Endometrium (tissue), 2 donors: ENCODE measurements around the gene RITA1.
"Not testable (repeated sequence)": the region's sequence is repeated elsewhere in the genome, so short reads cannot be mapped to it uniquely, and the experiment has no call there.

ENCODE experiments used
- FAIRE-seq: peaks from 2 replicates; lab custom pipeline; 2012; peaks lifted over from hg19 to GRCh38; lab: Jason Lieb, UNC
- donor health status: control.
- donor health status: control.

RITA1 gene, protein sequence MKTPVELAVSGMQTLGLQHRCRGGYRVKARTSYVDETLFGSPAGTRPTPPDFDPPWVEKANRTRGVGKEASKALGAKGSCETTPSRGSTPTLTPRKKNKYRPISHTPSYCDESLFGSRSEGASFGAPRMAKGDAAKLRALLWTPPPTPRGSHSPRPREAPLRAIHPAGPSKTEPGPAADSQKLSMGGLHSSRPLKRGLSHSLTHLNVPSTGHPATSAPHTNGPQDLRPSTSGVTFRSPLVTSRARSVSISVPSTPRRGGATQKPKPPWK

DNA sequence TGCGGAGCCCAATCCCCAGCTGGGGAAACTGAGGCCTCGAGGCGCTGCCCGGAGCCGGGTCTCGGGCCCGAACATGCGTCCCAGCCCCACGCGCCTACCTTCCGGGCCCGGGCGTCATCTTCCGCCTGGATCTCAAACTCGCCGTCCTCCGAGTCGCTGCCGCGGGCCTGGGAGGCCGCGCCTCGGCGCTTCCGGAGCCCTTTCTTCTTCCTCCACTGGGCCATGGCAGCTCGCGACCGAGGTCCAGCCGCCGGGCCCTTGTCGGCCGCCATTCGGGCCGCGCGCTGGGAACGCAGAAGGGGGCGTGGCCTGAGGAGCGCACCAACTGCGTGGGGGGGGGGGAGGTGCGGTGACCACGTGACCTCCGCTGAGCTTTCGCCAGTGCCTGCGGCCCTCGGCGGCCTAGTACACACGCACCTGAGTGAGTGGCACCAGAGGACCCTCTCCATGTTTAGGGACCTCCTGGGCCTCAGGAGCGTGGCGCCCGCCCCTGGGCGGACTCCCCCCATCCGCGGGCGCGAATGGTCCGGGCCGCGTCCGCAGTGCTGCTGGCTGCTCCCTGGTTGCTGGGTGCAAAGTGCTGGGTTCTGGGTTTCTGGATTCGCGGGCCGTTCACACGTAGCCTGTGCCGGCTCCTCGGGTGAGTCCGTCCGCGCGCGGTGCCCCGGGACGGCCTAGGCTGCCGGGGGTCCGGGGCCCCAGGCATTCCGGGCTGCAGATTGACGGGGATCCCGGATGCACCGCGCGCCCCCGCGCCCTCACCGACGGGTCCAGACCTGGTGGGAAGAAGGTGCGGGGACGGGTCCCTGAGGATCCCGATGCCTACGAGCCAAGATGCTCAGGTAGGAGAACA is at the start of gene RITA1, which contains the start of gene DDX54:
Gene RITA1, plus strand, starts transcription at position 542 of the 853 bp plus-strand sequence. CDS start 1,026 bp downstream, outside the sequence.
Gene DDX54, minus strand, starts transcription at position 299 of the 853 bp plus-strand sequence. Its CDS starts 27 bp downstream, at position 272.
- no peak for FAIRE-seq

DNA sequence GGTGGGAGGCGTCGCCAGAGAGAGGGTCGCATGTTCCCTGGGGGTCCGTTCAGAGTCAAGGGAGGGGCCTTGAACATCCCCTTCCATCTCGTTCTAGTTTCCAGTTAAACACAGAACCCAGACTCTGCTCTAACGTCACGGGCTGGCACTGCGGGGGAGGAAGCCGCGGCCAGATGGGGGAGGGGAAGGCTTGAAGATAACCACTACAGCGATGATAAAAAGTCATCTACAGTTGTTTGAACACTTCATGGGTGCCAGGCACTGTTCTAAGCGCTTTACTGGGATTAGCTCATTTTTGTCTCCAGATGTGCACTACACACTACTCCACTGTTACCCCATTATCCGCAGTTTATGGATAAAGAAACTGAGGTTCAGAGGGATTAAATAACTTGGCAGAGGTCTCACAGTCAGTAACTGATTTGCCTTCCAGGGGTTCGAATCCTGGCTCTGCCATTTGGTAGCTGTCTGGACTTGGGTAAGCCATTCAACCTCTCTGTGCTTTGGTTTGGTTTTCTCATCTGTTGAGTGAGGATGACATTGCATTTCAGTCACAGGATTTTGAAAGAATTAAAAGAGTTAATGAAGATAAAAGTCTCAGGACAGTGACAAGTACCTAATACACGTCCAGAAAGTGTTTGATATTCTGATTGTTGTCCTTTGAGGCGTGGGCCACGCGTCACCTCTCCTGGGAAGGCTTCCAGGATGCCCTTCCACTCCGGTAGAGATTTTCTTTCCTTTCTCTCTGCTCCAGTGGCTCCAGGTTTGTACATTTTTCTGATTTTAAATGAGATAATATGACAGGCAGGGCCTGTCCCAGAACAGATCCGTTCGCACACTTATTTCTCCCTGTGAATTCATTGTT is 49.2 kb upstream of the RITA1 start:
- no peak for FAIRE-seq

DNA sequence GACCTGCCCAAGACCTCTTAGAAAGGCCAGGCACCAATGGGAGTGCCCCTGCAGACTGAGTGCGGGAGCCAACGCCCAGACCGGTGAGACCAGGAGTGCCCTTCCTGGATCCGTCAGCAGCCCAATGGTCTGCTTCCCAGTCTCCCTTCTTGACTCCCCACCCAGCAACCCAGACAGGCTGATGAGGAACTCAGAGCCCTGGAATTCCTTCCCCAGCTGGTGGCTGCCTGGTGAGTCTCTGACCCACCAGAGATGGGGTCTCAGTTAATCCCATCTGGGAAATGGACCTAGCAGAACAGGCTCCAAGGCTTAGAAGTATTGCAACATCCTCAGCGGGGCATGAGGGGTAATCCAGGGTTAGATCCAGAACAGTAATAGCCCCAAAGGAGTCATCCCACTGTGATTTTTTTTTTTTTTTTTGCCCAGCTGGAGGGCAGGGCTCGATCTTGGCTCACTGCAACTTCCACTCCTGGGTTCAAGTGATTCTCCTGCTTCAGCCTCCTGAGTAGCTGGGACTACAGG is 48.5 kb upstream of the RITA1 start:
- FAIRE-seq: no peak

DNA sequence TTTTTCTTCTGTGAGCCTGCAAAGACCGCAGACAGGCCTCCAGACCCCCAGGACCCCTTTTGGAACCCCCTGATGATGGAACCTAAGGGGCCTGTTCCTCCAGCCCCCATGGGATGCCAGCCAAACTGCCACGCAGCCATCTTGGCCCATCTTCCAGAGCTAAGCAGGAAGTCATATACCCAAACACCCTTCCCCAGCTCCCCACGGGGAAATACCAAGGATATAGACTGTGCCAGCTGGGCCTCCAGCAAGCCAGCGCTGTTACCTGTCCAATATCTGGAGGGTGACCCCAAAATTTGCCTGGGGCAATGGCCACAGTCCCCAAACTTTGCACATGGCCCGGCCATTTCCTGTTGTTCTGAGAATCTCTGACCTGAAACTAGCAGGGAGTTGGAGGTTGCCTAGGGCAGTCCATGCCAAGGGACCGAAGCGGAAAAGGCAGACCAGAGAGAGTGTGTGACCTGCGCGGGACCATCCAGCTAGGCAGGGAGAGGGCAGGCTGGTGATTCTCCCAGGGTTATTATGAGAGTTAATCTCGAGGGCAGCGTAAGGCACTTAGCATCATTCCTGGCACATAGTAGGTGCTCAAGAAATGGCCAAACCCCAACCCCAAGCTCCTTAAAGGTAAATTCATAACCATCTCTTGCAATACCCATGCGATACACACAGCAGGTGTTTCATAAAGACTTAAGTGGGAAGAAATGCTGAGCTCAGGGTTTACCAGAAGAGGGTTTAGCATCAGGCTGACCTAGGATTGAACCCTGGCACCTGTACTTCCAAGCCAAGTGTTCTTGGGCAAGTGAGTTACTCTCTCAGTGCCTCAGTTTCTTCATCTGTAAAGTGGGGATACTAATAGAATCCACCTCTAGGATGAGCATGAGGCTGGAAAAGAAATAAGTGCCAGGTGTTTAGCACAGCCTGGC is 47.4 kb upstream of the RITA1 start:
- no peak for FAIRE-seq

DNA sequence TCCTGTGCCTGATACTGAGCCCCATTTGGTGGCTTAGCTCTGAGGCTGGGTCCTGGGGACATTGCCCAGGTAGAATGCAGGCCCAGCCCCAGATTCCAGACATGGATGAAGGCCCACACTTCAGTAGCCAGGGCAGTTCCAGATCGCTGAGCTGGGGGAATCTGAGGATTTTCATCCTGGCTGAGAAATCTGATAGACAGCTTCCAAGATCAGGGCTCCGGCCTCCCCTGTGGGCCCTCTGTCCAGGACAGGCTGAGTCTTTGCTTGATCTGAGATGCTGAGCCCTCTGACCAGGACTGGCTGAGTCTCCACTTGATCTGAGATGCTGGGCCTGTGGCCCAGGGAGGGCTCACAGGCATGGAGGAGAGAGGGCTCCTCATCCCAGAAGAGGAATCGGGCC is 46.7 kb upstream of the RITA1 start:
- FAIRE-seq: no peak

DNA sequence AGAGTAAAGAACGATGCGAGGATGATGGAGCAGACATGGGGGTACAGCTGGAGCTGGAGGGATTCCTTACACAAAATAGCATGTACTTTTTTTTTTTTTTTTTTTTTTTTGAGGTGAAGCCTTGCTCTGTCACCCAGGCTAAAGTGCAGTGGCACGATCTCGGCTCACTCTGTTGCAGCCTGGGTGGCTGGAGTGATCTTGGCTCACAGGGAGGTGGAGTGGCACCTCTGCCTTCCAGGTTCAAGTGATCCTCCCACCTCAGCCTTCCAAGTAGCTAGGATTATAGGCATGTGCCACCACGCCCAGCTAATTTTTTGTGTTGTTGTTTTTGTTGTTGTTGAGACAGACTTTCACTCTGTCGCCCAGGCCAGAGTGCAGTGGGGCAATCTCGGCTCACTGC is 44.8 kb upstream of the RITA1 start:
- no peak for FAIRE-seq

DNA sequence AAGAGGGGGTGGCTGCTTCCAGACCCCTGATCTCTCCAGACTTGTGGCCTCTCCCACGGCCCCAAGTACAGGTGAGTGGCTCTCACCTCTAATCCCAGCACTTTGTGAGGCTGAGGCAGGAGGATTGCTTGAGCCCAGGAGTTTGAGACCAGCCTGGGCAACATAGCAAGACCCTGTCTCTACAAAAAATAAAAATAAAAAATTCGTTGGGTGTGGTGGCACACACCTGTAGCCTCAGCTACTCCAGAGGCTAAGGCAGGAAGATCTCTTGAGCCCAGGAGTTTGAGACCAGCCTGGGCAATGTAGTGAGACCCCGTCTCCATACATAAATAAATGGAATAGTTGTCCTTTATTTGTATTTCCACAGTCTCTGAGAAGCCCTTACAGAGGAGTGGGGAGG is 43.8 kb upstream of the RITA1 start:
- not testable (repeated sequence) for FAIRE-seq

DNA sequence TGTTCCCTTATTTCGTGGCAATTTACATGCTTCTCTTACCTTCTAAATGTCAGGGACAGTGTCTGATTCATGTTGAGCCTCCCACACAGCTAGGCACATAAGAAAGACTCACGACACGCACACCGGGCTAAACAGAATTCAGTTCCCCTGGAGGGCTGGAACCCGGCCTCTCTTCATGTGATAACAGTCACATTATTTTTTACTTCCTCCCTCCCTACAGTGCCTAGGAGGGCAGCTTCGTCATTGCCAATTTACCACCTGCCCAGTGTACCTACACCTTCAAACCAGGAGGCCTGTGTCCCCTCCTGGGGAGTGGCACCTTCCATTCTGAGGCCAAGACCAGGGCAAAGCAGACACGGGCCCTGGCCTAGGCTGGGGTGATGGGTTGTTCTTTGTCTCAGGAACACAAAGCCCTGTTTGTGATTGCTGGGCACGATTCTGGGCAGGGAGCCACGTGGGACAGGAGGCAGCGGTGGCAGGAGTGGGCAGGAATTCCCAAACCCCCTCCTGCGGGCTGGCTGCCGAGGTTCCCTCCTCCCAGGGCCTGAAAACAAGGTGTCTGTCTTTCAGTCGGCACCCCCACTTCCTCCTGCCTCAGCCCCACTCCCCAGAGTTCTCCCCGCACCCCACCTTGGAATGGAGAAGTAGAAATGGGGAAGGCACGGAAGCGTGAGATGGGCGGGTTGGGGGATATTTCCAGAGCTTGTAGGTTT is 43.2 kb upstream of the RITA1 start:
- FAIRE-seq: no peak

DNA sequence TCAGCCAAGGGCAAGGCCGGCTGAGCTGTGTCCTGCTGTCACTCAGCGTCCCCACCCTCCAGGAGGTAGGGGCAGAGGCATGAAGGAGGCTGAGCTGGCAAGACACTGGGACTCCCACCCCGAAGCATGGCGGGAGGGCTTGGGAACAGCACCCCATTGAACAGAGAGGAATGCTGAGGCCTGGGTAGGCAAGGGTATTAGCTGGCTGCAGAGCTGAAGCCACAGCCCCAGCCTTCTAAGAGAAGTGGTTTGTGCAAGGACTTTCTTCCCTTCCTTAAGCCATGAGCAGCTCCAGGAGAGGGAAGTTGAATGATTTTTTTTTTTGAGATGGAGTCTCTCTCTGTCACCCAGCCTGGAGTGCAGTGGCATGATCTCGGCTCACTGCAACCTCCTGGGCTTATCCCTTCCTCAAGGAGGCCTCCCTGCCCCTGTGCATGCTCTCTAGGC is 42.6 kb upstream of the RITA1 start:
- no peak for FAIRE-seq

DNA sequence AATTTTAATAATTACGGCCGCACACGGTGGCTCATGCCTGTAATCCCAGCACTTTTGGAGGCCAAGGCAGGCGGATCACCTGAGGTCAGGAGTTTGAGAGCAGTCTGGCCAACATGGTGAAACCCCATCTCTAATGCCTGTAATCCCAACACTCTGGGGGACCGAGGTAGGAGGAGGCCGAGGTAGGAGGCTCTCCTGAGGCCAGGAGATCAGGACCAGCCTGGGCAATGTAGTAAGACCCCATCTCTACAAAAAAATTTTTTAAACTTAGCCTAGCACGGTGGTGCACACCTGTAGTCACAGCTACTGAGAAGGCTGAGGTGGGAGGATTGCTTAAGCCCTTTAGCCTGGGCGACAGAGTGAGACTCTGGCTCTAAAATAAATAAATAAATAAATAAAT is 41.6 kb upstream of the RITA1 start:
- FAIRE-seq: no peak

DNA sequence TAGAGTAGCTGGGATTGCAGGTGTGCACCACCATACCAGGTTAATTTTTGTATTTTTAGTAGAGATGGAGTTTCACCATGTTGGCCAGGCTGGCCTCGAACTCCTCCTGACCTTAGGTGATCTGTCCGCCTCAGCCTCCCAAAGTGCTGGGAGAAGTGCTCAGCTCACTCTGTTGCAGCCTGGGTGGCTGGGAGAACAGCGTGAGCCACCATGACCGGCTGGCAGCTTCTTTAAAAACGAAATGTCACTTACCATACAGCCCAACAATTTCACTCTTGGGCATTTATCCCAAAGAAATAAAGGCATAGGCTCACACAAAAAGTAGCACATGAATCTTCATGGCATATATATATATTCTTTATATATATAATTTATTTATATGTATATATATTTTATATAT is 40.7 kb upstream of the RITA1 start:
- FAIRE-seq: no peak

DNA sequence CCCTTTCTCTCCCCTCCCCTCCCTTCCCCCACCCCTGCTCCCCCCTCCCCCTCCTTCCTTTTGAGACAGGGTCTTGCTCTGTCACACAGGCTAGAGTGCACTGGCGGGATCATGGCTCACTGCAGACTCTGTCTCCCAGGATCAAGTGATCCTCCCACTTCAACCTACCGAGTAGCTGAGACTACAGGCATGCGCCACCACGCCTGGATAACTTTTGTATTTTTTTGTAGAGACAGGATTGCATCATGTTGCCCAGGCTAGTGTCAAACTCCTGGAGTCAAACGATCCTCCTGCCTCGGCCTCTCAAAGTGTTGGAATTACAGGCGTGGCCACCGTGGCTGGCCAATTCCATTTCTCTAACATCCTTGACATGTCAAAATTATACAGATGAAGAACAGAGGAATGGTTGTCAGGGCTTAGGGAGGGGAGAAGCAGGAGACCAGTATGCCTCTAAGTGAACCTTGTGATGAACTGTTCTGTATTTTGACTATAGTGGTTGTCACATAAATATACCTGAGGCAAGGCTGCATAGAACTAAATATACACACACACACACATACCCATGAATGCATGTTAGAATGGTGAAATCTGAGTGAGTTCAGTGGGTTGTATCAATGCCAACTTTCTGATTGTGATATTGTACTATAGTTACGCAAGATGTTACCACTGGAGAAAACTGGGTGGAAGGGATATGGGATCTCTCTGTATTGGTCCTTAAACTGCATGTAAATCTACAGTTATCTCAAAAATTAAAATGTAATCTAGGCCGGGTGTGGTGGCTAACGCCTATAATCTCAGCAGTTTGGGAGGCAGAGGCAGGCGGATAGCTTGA is 39.6 kb upstream of the RITA1 start:
- FAIRE-seq: no peak

DNA sequence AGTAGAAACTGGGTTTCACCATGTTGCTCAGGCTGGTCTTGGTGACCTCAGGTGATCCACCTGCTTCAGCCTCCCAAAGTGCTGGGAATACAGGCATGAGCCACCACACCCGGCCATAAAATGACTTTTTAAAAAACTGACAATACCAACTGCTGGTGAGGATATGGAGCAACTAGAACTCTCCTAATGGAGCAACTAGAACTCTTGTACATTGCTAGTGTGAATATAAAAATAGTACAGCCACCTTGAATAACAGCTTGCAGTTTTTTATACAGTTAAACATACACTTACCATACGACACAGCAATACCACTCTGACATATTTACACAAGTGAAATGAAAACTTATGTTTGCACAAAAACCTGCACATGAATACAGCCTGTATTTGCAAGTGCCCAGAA is 38.5 kb upstream of the RITA1 start:
- no peak for FAIRE-seq

DNA sequence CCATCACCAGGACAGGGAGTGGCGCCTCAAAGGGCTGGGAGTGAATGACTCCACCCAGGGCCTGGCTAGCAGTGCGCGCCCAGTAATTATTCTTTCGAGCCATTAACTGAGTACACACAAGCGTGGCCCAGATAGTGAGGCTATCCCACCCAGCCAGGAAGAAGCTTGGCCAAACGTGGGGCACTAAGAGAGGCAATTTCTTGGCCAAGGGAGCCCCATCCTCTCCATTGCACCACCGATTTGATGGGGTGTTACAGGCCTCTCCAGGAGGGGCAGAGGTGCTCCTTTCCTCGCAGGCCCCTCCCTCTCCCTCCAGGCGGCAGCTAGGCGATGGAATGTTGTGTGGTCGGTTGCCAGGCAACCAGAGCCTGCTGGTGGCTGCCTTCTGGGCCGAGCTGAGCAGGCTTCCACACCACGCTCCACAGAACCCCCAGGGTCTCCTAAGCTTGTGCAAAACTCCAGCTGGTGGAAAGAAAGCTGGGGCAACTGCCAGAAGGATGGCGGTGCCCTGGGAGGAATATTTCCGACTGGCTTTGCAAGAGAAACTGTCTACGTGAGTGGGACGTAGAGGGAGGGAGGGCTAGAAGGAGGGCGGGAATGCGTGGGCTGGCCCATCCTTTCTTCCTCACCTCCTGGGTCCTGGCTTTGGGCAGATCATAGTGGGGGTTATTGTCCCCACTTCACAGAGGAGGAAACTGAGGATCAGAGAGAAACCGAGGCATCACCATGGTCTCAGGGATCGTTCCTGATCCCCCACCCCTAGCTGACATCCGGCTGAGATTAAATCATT is 36.0 kb upstream of the RITA1 start, which contains the start of gene CFAP73:
Gene CFAP73, plus strand, starts transcription at position 364 of the 790 bp plus-strand sequence. Its CDS starts 134 bp downstream, at position 498.
- no peak for FAIRE-seq

DNA sequence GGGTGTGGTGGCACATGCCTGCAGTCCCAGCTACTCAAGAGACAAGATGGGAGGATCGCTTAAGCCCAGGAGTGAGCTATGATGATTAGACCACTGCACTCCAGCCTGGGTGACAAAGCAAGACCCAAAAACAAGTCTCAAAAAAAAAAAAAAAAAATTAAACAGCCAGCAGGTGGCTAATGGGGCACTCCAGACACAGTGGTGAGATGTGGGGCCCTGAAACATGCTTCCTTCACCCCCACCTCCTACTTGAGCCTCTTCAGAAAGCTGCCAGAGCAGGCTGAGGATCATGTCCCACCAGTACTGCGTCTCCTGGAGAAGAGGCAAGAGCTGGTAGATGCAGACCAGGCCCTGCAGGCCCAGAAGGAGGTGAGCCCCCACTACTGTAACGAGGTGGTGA is 33.9 kb upstream of the RITA1 start:
- no peak for FAIRE-seq

DNA sequence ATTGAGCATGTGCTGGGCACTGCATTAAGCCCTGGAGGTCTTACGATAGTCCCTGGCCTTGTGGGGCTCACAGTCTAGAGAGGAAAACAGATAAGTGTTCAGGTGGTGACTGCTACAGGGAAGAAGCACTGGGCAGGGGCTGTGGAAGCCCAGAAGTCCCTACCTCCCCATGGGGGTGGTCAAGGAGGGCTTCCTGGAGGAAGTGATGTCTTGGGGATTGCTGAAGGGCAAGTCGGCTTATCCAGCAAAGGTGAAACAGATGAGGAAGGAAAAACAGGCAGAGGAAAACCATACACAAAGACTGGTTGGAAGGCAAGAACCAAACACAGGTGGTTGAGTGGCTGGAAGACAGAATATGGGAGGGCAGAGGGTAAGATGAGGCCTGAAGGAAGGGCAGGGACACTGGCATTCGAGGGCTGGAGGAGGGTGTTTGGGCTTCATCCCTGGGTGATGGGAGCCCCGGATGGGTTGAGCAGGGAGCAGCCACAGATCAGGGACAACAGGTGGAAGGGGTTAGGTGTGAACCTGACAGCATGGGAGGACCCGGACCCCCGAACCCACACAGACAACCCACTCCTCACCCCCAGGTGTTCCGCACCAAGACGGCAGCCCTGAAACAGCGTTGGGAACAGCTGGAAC is 33.2 kb upstream of the RITA1 start:
- no peak for FAIRE-seq

DNA sequence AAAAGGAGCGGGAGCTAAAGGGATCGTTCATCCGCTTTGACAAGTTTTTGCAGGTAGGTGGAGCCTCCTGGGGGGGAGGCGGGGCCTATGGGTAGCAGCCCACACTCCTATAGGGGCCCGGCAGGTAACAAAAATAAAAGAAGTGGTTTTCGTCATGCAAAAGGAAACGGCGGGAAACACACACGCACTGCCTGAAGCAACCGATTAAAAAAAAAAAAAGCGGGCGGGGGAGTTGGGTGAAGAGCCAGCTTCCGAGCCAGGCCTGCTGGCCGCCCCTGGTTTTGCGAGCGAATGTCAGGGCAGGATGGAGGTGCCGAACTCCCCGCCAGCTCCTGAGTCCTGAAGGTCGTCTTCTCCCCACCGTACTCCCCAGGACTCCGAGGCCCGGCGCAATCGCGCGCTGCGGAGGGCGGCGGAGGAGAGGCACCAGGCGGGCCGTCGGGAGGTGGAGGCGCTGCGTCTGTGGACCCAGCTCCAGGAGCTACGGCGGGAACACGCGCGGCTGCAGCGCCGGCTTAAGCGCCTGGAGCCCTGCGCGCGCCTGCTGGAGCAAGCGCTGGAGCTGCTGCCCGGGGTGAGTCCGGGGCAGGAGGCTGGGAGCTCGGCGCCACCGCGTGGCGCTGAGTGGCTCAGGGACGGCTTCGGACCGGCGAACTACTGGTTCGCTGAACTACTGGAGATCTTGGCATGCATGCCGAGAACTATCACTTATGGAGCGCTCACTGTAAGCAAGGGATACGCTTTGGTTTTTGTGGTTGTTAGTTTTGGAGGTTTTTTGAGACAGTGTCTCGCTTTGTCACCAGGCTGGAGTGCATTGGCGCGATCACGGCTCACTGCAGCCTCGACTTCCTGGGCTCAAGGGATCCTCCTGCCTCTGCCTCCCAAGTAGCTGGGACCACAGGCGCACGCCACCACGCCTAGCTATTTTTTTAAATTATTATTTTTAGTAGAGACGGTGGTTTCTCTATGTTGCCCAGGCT is 32.4 kb upstream of the RITA1 start:
- FAIRE-seq: no peak
